GM10266 (cell line): ENCODE results near the gene SLC6A13.

Source experiments
- DNase-seq: peaks from one replicate; pipeline ENCODE4 v3.0.0; 2012; ENCODE audit errors: extremely low spot score
- CTCF ChIP-seq: IDR thresholded peaks from 2 replicates; pipeline ENCODE4 v1.5.1; 2012; ENCODE audit warnings: mild to moderate bottlenecking, low read depth; ENCODE audit not compliant: control insufficient read depth, insufficient read depth; ENCODE audit errors: missing control alignments

SLC6A13 gene

DNA sequence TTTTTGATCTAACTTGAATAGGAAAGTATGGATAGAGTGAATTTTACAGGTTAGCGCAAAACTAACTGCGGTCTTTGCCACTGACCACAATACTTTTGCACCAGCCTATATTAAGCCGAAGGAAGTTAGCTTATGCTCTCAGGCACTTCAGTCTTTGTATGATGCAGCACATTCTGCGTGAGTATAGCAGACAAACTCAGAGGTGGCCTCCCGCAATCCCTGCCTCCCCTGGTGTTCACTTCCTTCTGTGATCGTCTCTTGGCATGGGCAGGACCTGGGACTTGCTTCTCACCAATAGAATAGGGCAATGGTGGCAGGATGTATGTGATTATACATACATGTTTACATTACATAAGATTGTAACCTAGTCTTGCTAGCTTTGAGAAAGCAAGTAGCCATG is 10.3 kb upstream of the SLC6A13 start:
- no peak for TF ChIP-seq CTCF
- no peak for DNase-seq

DNA sequence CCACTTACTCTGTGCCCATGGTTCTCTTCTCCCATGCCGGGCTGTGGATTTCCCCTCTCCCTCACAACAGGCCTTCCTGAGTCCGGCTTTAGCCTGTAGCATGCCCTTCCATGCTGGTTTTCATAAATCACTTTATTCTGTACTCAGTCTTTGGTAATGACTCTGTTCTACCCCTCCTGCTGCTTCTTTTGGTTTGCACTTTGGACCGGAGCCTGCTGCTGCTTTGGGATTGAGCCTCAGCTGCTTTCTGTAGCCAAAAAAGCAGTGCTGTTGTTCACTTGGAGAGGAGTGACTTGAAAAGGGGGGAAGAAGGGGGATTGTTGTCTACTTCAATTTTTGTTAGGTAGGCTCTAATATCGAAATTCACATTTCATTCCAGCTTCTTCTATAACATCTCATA is 8.5 kb upstream of the SLC6A13 start:
- DNase-seq: no peak
- TF ChIP-seq CTCF: no peak

- DNase-seq: no peak
- no peak for TF ChIP-seq CTCF
Observed at GRCh38 chr12:269191-269590, 6.6 kb upstream of the SLC6A13 start.

DNA sequence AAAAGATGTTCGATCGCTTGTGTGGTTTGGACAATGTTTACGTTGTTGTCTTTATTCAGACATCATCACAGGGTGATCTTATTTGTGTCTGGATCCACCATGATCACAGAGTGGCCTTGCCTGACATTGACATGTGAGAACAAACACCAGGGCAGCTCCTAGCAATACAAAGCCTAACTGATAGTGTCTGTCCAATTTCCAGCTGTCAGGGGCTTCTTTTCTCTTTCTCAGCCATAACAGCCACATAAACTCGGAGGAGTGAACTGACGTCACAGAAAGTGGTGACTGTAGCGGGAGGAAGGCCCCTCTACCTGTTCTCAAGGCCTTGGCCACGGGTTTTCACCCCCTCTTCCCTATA is 5.8 kb upstream of the SLC6A13 start:
- DNase-seq: no peak
- TF ChIP-seq CTCF: no peak

DNA sequence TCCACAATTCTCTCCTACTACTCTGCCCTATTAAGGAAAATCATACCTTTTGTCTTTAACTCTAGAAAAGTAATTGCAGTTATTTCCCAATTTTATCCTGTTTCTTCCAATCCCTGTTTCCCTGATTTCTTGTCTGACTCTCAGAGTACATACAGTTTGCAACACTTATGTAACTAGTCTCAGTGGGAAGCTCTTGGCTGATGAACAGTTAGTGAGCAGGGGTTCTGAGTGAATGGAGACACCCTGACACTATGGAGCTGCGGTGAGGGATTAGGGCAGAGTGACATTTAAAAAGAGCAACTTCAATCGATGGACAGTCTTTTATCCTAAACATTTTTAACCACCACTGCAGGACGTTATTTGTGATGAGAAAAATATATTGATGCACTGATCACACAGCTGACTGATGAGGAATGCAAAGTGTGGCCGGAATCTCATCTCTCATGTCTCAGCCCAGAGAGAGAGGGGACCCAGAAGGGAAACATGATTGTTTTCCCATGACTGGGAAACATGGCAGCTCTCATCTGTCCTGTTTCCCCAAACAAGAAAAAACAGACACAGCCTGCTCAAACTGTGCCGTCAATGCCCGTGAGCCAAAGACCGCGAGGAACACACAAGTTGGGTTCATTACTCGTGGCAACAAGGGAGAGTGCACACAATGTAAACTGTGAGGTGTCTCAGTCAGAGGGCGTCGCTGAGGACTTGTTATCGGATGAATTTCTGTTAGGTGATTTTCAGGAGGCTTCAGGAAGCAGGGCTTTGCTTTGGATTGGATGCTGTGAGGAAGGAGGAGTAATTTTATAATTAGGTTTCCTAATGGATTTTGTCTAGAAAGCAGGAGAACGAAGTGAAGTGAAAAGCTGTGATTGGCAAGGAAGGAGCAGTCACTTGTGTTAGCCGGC is 5.2 kb upstream of the SLC6A13 start:
- no peak for DNase-seq
- TF ChIP-seq CTCF: no peak

DNA sequence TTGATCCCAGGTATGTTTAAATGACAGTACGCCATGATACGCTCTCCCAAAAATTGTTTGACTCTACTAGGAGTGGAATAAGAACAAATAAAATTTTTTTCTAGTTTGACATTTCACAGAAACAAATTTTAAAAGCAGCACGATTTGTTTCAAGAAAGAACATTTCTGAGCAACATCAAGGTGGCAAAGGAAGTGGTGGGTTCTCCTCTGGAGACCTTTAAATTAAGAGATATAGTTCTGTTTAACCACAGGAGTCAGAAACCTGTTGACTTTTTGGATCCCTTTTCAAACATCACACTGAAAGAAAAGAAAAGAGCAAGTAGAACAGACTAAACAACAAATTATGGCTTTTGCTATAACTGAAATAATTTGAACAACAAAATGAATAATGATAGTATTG is 2.5 kb upstream of the SLC6A13 start:
- no peak for TF ChIP-seq CTCF
- DNase-seq: no peak

GRCh38 chr12:264269-264668 is 1.6 kb upstream of the SLC6A13 start:
- no peak for DNase-seq
- no peak for TF ChIP-seq CTCF
